ENCODE measurements around the gene PTGS1.
"Not testable (repeated sequence)": the region's sequence is repeated elsewhere in the genome, so short reads cannot be mapped to it uniquely, and the experiment has no call there.

Gene PTGS1

DNA sequence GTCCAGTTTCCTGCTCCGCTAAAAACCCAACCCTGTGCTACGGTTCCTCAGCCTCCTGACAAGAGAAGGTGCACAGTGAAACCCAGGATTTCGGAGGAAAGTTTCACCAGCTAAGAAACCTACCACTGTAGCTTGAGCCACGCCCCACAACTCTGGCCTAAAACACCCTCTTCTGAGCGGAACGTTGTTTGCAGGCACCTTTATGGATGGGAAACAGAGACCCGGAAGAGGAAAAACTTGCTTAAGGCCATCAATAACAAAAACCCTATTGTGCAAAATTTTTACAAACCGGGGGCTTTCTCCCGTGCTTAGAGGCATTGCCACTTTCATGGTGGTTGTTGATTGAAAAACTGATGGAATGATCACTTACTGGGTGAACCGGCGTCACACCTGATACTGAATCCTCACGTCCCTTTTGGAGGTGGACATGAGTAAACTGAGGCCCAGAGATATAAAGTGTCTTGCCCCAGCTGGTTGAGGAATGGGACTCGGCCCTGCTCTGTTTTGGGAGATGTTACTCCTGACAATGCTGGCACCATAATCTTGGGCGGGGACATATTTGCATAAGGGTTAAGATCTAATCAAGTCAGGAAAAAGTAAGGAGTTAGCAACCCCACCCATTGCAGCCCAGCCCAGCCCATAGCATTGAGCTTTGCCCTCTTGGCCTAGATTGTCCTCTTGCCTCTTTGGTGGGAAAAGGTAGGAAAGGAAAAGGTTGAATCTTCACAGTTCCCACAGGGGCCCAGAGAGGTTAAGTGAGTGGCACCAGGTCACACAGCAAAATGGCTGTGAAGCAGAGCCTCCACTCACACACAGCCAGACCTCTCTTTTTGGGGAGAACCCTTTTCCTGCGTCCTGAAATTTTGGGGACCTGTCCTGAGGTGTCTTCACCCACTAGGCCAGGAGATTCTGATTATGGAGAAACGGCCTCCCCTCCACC lies 23.2 kb upstream of the PTGS1 start:
- no peak for DNase-seq

DNA sequence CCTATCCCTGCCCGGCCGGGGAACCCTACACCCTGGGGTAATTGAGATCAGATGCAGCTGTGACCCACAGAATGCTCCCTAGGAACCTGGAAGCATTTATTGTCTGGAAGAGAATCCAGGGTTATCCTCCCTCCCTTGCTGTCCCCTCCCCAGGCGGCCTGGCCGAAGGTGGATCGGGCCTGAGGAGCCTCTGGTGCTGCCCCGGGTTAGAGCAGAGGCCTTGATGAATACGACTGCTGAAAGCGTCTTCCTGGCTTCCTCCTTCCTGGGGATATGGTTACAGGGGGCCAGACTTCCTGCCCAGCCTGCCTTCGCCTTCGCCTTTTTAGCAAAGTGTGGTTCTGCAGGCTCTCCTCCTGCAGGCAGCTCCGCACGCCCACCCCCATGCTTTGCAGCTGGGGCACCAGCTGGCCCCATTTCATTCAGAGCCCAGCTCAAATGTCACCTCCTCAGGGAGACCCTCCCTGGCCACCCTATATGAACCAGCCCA lies 22.5 kb upstream of the PTGS1 start:
- no peak for DNase-seq

- DNase-seq: no peak
These were observed 22.0 kb upstream of the PTGS1 start for GRCh38 chr9:122348791-122349190.

DNA sequence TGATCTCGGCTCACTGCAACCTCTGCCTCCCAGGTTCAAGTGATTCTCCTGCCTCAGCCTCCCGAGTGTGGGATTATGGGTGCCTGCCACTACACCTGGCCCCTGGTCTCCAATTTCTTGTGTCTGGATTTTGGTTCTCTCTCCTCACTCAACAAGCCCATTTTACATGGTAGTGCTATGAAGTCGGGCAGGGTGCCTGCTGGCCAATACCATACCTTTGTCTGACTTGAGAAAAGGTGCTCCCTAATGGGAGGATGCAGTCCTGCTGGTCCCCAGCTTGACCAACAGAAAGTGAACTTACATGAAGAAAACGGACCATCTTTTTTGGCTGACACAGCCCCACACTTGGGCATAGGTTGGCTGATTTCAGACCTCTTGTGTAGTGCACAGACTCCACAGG lies 21.6 kb upstream of the PTGS1 start:
- DNase-seq: no peak

- DNase-seq: peak; percentile 63
These were observed 20.1 kb upstream of the PTGS1 start for GRCh38 chr9:122350577-122351355.

DNA sequence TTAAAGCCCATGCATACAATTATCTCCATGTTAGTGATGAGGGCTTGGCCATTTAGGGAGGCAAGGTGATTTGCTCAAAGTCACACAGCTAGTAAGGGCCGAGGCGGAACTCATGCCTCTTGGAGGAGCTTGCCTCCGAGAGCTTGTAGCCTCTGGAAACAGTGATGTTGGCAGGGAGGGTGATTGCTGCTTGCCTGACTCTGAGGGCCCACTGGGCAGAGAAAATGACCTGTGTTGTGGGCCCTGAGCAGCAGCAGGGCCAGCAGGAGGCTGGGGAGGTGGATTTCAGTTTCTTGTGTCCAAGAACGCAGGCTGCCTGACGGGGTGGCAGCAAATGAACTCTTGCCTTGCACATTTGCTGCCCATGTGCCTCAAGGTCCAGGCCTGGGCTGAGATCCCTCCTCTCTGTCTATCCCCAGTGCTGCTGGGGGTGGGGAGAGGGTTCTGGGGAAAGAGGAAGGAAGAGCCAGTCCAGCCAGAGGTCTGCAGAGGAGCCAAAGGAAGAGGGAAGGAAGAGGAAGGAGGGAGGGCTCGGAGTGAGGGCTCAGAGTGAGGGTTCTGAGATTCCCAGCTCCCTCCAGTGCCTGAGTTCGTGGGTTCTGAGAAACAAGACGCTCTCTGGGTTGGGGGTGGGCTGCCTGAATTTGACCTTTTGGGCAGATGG lies 16.2 kb upstream of the PTGS1 start:
- no peak for DNase-seq

DNA sequence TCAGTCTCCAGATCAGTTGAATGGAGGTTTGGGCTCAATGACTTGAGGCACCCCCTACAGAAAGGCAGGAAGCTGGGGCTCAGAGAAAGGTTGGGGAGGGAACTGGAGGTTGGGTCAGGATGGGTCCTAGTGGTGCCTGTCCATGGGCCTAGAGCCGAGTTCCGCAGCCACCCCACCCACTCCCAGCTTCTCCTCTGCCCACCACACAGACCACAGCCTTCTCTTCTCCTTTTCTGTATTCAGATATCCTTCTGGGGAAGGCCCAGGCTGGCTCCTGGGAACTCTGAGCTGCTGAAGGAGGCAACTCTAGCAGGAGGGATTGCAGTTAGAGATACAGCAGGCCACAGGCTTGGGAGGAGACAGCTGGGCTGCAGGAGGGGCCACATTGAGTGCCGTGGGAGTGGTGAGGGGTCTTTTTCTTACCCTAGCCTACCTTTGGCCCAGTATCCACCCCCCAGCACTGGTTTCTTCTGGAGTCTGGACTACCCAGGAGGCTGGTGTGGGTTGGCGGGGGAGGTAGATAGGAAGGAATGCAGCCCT lies 15.4 kb upstream of the PTGS1 start:
- DNase-seq: no peak

- DNase-seq: no peak
These were observed 14.2 kb upstream of the PTGS1 start for GRCh38 chr9:122356627-122357026.

DNA sequence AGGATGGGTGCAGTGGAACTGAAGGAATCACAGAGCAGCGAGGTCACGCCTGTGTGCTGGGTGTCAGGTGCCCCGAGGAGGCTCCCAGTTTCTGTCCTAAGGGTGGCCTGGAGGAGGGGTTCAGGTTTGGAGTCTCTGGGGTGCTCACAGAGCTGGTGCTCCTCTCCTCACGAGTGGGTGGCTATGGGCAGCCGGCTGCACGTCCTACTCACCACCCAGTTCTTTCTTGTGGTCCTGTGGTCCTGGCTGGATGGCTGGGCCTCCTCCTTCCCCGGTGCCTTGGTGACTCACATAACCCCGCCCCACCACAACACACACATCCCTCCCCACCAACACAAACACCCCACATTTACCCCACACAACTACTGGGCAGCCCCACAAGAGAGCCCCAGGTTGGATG lies 9.9 kb upstream of the PTGS1 start:
- DNase-seq: no peak

- not testable (repeated sequence) for DNase-seq
These were observed 7.7 kb upstream of the PTGS1 start for GRCh38 chr9:122363131-122363530.

- DNase-seq: no peak
These were observed 6.6 kb upstream of the PTGS1 start for GRCh38 chr9:122364117-122364782.

GRCh38 chr9:122364783-122365150 lies 6.1 kb upstream of the PTGS1 start:
- DNase-seq: no peak

GRCh38 chr9:122366074-122366660 lies 4.7 kb upstream of the PTGS1 start:
- DNase-seq: no peak

DNA sequence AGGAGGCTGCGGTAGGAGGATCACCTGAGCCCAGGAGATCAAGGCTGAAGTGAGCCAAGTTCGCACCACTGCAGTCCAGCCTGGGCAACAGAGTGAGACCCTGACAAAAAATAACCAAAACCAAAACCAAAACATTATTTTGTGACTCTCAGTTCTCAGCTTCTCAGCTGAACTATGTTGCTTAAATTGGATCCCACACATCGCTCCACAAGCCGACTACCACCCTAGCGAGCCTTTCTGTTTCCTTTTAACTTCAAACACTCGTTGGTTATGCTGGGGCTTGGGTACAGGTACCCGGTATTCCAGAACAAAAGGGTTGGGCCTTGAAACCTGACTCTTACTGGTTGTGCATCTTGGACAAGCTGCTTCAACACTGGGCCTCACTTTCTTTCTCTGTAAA lies 3.8 kb upstream of the PTGS1 start:
- no peak for DNase-seq

DNA sequence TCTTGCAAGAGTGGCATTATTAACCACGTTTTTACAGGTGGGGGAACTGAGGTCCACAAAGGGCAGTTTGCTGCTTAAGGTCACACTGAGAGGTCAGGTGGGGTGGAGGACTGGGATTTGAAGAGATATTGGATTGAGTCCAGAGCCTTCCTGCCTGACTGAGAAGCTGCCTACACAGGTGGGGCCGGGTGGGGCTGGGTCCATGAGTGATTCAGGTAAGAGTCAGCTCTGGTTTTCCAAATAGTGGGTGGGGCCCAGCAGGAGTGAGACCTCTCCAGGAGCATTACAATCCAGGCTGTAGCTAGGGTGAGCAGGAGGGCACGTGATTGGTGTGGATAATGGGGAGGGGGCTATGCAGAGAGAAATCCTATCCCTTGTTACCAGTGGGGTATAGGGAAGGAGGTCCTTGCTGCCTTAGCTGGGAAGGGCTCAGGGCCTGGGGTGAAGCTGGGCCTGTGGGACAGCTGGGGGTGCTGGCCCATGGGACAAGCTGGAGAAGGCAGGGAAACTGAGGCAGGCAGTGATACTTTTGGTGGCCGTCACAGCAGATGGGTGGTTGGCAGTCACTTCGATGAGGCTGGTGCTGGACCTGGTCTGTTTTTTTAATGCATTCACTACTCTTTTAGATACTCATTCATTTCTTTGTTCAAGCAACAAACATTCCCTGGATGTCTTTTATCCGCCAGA lies 2.9 kb upstream of the PTGS1 start:
- DNase-seq: no peak

- DNase-seq: no peak
These were observed 2.2 kb upstream of the PTGS1 start for GRCh38 chr9:122368642-122369041.

DNA sequence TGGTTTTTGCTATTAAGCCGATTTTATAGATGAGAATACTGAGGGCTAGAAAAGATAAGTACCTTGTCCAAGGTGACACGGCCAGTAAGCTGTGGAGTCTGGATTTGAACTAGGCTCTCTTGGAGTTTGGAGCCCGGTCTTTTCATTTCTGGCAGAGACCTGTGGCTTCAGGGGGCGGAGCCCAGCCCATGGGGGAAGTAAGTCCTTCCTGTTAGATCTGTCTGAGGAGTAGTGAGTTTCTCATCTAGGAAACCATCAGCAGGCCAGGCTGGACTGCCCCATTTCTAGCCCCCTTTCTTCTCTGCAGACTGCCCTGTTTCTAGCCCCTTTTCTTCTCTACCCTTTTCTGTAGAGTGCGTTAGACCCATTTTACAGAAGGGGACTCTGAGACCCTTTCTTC lies 521 bp upstream of the PTGS1 start:
- DNase-seq: no peak

DNA sequence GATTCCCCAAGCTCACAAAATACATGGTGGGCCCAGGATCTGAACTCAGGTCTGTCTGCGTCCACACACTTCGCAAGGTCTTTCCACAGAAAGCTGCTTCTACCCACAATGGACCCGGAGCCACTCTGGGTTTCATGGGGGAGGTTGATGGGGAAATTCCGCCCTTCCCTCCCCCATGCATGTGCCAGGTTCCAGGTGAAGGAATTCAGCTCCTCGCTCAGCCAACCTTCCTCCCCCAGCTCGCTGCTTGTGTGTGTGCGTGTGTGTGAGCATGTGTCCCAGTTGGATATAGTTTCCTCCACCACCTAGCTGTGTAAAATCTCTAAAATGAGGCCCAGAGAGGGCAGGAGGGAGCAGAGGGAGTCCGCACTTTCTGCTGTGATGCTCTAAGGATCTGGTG lies 1.0 kb downstream of the PTGS1 start:
- no peak for DNase-seq

GRCh38 chr9:122372856-122373845 lies 2.3 kb downstream of the PTGS1 start:
- no peak for DNase-seq

DNA sequence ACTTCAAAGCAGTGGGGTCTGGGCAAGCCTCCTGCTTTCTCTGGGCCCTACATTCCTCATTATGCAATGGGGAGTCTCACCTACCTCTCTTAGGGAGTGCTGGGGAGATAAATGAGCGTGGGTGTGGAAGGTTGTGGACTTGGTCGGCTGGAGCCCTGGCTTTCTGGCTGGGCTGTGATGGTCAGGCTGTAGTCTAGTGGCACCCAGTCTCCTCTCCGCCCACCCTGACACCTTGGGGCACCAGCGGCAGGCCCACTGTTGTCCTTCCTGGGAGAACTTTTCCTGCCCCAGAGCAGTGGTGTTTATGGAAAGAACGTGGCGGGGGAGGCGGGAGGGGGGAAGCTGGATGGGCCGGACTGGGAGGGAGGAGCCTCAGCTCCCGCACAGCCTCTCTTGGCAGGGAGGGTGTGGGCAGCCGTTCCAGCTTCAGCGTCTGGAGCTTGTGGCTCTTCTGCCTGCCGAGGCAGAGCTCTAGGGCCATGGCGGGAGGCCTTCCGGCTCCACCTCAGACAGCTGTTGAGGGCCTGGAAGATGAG lies 4.1 kb downstream of the PTGS1 start:
- no peak for DNase-seq
